Measurements from ENCODE around the gene KRT32. TPM values are rescaled to one million over a fixed set of nuclear protein-coding genes. Genes with fewer than 3 reads are reported as not detected.

KRT32 gene
- total RNA-seq, 1 donor from 2014 or later, result not detected

DNA sequence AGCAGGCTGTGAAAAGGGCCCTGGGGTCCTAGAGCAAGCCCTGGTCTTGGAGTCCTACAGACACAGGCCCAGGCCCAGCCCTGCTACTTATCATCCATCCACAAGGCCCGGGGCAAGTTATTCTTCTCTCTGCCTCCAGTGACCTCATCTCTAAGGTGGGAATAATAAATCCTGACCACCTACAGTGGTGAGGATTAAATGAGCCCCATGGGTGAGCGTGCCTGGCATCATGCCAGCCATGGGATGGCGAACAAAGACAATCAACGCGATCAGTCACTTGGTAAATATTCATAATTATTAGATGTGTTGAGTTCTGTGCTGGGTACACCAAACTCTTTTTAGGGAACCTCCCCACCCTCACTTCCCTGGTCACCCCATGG, 46.0 kb upstream of the KRT32 start:
- Histone ChIP-seq H3K27ac (no peak overlapping the region), H3F3A (ENCODE audit: low read depth) (no peaks in the 10 kb centered on the region), H4K20me1 (ENCODE audit: low read depth) (no peaks in the 10 kb centered on the region), H3K9ac (no peak overlapping the region), H3K36me3 (no peaks in the 10 kb centered on the region), H3K9me3 (ENCODE audit: low read depth) (no peaks in the 10 kb centered on the region), H3K4me3 (no peak overlapping the region), H3K4me2 (no peak overlapping the region), H2AFZ (replicated peaks) (no peak overlapping the region), H3K4me1 (peaks cover 15% of the 10 kb centered on the region), H3K79me2 (ENCODE audit: low read depth) (no peaks in the 10 kb centered on the region), H3K27me3 (no peaks in the 10 kb centered on the region)
- H3K4me3 Mint-ChIP-seq, result no peak overlapping the region
- no peak for DNase-seq (ENCODE audit: low spot score)
- TF ChIP-seq, protein P1, sequence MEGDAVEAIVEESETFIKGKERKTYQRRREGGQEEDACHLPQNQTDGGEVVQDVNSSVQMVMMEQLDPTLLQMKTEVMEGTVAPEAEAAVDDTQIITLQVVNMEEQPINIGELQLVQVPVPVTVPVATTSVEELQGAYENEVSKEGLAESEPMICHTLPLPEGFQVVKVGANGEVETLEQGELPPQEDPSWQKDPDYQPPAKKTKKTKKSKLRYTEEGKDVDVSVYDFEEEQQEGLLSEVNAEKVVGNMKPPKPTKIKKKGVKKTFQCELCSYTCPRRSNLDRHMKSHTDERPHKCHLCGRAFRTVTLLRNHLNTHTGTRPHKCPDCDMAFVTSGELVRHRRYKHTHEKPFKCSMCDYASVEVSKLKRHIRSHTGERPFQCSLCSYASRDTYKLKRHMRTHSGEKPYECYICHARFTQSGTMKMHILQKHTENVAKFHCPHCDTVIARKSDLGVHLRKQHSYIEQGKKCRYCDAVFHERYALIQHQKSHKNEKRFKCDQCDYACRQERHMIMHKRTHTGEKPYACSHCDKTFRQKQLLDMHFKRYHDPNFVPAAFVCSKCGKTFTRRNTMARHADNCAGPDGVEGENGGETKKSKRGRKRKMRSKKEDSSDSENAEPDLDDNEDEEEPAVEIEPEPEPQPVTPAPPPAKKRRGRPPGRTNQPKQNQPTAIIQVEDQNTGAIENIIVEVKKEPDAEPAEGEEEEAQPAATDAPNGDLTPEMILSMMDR (IDR thresholded peaks at IDR 0.05), result no peak
- no peak for TF ChIP-seq EZH2 (IDR thresholded peaks at IDR 0.05)
- TF ChIP-seq EZH2phosphoT487 (IDR thresholded peaks at IDR 0.05), result no peak
- H3K4me1 Mint-ChIP-seq, result peaks cover 12% of the 10 kb centered on the region
- no peaks in the 10 kb centered on the region for H3K36me3 Mint-ChIP-seq
- no peaks in the 10 kb centered on the region for H3K9me3 Mint-ChIP-seq
- peaks cover 16% of the 10 kb centered on the region for H3K27me3 Mint-ChIP-seq (ENCODE audit: insufficient read depth, low read depth)
- no peak overlapping the region for H3K27ac Mint-ChIP-seq

DNA sequence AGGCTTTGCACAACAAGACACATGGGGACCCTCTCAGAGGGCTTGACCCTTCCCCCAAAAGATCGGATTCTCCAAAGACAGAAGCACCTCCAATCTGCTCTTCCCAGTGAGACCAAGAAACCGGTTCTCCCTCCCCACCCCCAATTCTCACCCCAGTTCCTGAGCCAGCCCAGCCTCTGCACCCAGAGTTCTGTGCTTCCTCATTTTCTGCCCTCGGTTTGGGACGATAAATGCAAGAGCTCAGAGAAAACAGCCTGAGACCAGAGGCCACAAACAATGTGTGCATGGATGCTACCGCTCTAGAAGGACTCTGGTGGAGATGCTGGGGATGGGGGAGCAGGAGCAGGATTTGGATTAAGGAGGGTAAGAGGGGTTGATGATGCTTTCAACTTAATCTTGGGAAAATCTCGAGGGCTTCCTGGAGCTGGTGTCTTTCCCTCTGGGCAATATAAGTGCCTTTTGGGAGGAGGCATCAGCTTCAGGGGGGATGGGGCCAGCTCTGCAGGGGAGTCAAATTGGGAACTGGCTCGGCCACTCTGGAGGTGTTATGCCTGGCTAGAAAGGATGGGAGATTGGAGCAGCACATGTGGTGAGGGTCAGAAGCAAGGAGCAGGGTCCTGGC, 45.5 kb upstream of the KRT32 start:
- no peak for DNase-seq (ENCODE audit: low spot score)
- Mint-ChIP-seq H3K27ac (no peak overlapping the region), H3K9me3 (no peaks in the 10 kb centered on the region), H3K4me3 (no peak overlapping the region), H3K36me3 (no peaks in the 10 kb centered on the region), H3K4me1 (peaks cover 13% of the 10 kb centered on the region), H3K27me3 (ENCODE audit: insufficient read depth, low read depth) (peaks cover 18% of the 10 kb centered on the region)
- H3K4me3 ChIP-seq, result no peak overlapping the region
- H3K79me2 ChIP-seq (ENCODE audit: low read depth), result no peaks in the 10 kb centered on the region
- no peak overlapping the region for H2AFZ ChIP-seq (replicated peaks)
- no peak for TF ChIP-seq EZH2phosphoT487 (IDR thresholded peaks at IDR 0.05)
- no peak for TF ChIP-seq EZH2 (IDR thresholded peaks at IDR 0.05)
- TF ChIP-seq, protein P1 (IDR thresholded peaks at IDR 0.05), result no peak
- H3K27me3 ChIP-seq, result no peaks in the 10 kb centered on the region
- H3K9me3 ChIP-seq (ENCODE audit: low read depth), result no peaks in the 10 kb centered on the region
- no peaks in the 10 kb centered on the region for H3K36me3 ChIP-seq
- H3K4me2 ChIP-seq, result no peak overlapping the region
- no peaks in the 10 kb centered on the region for H4K20me1 ChIP-seq (ENCODE audit: low read depth)
- no peak overlapping the region for H3K9ac ChIP-seq
- peaks cover 15% of the 10 kb centered on the region for H3K4me1 ChIP-seq
- no peaks in the 10 kb centered on the region for H3F3A ChIP-seq (ENCODE audit: low read depth)
- no peak overlapping the region for H3K27ac ChIP-seq

DNA sequence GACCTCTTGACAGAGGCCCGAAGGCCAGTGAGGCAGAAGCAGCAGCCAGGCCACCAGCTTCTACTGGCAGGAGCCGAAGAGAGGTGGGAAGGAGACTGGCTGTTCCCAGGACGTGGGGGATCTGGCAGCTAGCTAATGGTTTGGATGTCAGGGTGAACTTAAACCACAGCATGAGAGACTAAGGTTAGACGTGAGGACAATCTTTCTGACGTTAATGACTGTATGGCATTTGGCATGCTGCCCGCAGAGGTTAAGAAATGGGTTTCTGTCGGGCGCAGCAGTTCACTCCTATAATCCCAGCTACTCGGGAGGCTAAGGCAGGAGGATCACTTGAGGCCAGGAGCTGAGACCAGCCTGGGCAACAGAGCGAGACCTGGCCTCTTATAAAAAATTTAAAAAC, 44.5 kb upstream of the KRT32 start:
- H3K4me1 Mint-ChIP-seq, result peaks cover 16% of the 10 kb centered on the region

More for the DNA sequence above, 44.5 kb upstream of the KRT32 start:
- no peak overlapping the region for H3K27ac Mint-ChIP-seq
- Histone ChIP-seq H3K36me3 (no peaks in the 10 kb centered on the region), H3K4me2 (no peak overlapping the region), H2AFZ (replicated peaks) (no peak overlapping the region), H3K79me2 (ENCODE audit: low read depth) (no peaks in the 10 kb centered on the region), H3K27ac (no peak overlapping the region), H4K20me1 (ENCODE audit: low read depth) (no peaks in the 10 kb centered on the region), H3K27me3 (no peaks in the 10 kb centered on the region), H3K9ac (no peak overlapping the region), H3F3A (ENCODE audit: low read depth) (no peaks in the 10 kb centered on the region), H3K4me1 (peaks cover 15% of the 10 kb centered on the region), H3K9me3 (ENCODE audit: low read depth) (no peaks in the 10 kb centered on the region), H3K4me3 (no peak overlapping the region)
- H3K27me3 Mint-ChIP-seq (ENCODE audit: insufficient read depth, low read depth), result peaks cover 15% of the 10 kb centered on the region
- H3K9me3 Mint-ChIP-seq, result no peaks in the 10 kb centered on the region
- TF ChIP-seq EZH2phosphoT487 (IDR thresholded peaks at IDR 0.05) (no peak), EZH2 (IDR thresholded peaks at IDR 0.05) (no peak)
- TF ChIP-seq, protein P1 (IDR thresholded peaks at IDR 0.05), result no peak
- no peak for DNase-seq (ENCODE audit: low spot score)
- no peaks in the 10 kb centered on the region for H3K36me3 Mint-ChIP-seq
- H3K4me3 Mint-ChIP-seq, result no peak overlapping the region
